Activated CD4-positive, CD25-positive, alpha-beta regulatory T cell (primary cell): ENCODE results near the gene SLC25A48.
"Not testable (repeated sequence)": the region's sequence is repeated elsewhere in the genome, so short reads cannot be mapped to it uniquely, and the experiment has no call there.

ENCODE experiments used
- DNase-seq, 4 experiments: peaks; one replicate each; lab custom pipeline; 2025; lab: John Stamatoyannopoulos, UW

The SLC25A48 gene

GRCh38 chr5:135857630-135858311 is 23.3 kb downstream of the SLC25A48 start:
- no peak for DNase-seq

GRCh38 chr5:135859186-135859585 is 24.7 kb downstream of the SLC25A48 start:
- not testable (repeated sequence) for DNase-seq

GRCh38 chr5:135859641-135860040 is 25.2 kb downstream of the SLC25A48 start:
- DNase-seq = no peak

GRCh38 chr5:135861641-135862040 is 27.2 kb downstream of the SLC25A48 start:
- no peak for DNase-seq

- no peak for DNase-seq
Measured at GRCh38 chr5:135862086-135862485, 27.6 kb downstream of the SLC25A48 start.

GRCh38 chr5:135862744-135863143 is 28.3 kb downstream of the SLC25A48 start:
- DNase-seq = no peak

GRCh38 chr5:135864503-135865435 is 30.3 kb downstream of the SLC25A48 start:
- no peak for DNase-seq

- no peak for DNase-seq
Measured at GRCh38 chr5:135866016-135866415, 31.6 kb downstream of the SLC25A48 start.

- no peak for DNase-seq
Measured at GRCh38 chr5:135867599-135867998, 33.1 kb downstream of the SLC25A48 start.

- no peak for DNase-seq
Measured at GRCh38 chr5:135868681-135869080, 34.2 kb downstream of the SLC25A48 start.

GRCh38 chr5:135869276-135869675 is 34.8 kb downstream of the SLC25A48 start:
- DNase-seq = no peak

GRCh38 chr5:135869935-135870334 is 35.5 kb downstream of the SLC25A48 start:
- no peak for DNase-seq

- no peak for DNase-seq
Measured at GRCh38 chr5:135871268-135871915, 36.9 kb downstream of the SLC25A48 start.

- no peak for DNase-seq
Measured at GRCh38 chr5:135873831-135874230, 39.4 kb downstream of the SLC25A48 start.

GRCh38 chr5:135874461-135874860 is 40.0 kb downstream of the SLC25A48 start:
- no peak for DNase-seq

- no peak for DNase-seq
Measured at GRCh38 chr5:135875567-135875966, 41.1 kb downstream of the SLC25A48 start.

- no peak for DNase-seq
Measured at GRCh38 chr5:135876146-135876545, 41.7 kb downstream of the SLC25A48 start.

GRCh38 chr5:135877570-135878155 is 43.2 kb downstream of the SLC25A48 start:
- DNase-seq = no peak

GRCh38 chr5:135878156-135878620 is 43.7 kb downstream of the SLC25A48 start:
- DNase-seq = no peak

GRCh38 chr5:135879591-135879990 is 45.1 kb downstream of the SLC25A48 start:
- no peak for DNase-seq

- DNase-seq = no peak
Measured at GRCh38 chr5:135880278-135880677, 45.8 kb downstream of the SLC25A48 start.

- no peak for DNase-seq
Measured at GRCh38 chr5:135880801-135881200, 46.3 kb downstream of the SLC25A48 start.
